Measurements from ENCODE around the gene PKP2.
"Not testable (repeated sequence)": the region's sequence is repeated elsewhere in the genome, so short reads cannot be mapped to it uniquely, and the experiment has no call there.

PKP2 gene

GRCh38 chr12:32895688-32896431 lies 717 bp downstream of the PKP2 start:
- no peak for DNase-seq

GRCh38 chr12:32894566-32894965 lies 2.0 kb downstream of the PKP2 start:
- DNase-seq: no peak

GRCh38 chr12:32893458-32893857 lies 3.1 kb downstream of the PKP2 start:
- DNase-seq: no peak

GRCh38 chr12:32893043-32893442 lies 3.5 kb downstream of the PKP2 start:
- no peak for DNase-seq

- DNase-seq: not testable (repeated sequence)
These were observed 4.2 kb downstream of the PKP2 start for GRCh38 chr12:32892369-32892768.

GRCh38 chr12:32891956-32892355 lies 4.6 kb downstream of the PKP2 start:
- no peak for DNase-seq

GRCh38 chr12:32891526-32891925 lies 5.1 kb downstream of the PKP2 start:
- DNase-seq: no peak

- DNase-seq: no peak
These were observed 7.4 kb downstream of the PKP2 start for GRCh38 chr12:32889011-32889760.

GRCh38 chr12:32887058-32887457 lies 9.5 kb downstream of the PKP2 start:
- DNase-seq: no peak

- no peak for DNase-seq
These were observed 10.7 kb downstream of the PKP2 start for GRCh38 chr12:32885831-32886230.

GRCh38 chr12:32884962-32885361 lies 11.6 kb downstream of the PKP2 start:
- DNase-seq: no peak

GRCh38 chr12:32881702-32882101 lies 14.9 kb downstream of the PKP2 start:
- DNase-seq: no peak

- DNase-seq: no peak
These were observed 15.5 kb downstream of the PKP2 start for GRCh38 chr12:32881107-32881506.

GRCh38 chr12:32879066-32879465 lies 17.5 kb downstream of the PKP2 start:
- DNase-seq: not testable (repeated sequence)

GRCh38 chr12:32877601-32878459 lies 18.7 kb downstream of the PKP2 start:
- no peak for DNase-seq

GRCh38 chr12:32876004-32876403 lies 20.6 kb downstream of the PKP2 start:
- DNase-seq: no peak

GRCh38 chr12:32874975-32875374 lies 21.6 kb downstream of the PKP2 start:
- DNase-seq: no peak

- DNase-seq: no peak
These were observed 22.5 kb downstream of the PKP2 start for GRCh38 chr12:32874078-32874477.

- not testable (repeated sequence) for DNase-seq
These were observed 24.2 kb downstream of the PKP2 start for GRCh38 chr12:32872416-32872815.

- no peak for DNase-seq
These were observed 25.9 kb downstream of the PKP2 start for GRCh38 chr12:32870716-32871115.

GRCh38 chr12:32868885-32869284 lies 27.7 kb downstream of the PKP2 start:
- no peak for DNase-seq

GRCh38 chr12:32864731-32865130 lies 31.8 kb downstream of the PKP2 start:
- DNase-seq: no peak

GRCh38 chr12:32863128-32863527 lies 33.4 kb downstream of the PKP2 start:
- no peak for DNase-seq
